Sigmoid colon (tissue), 3 donors: ENCODE measurements around the gene TDRD3.
A peak's percentile ranks its signal among the peaks of the same experiment; 100 is the strongest.

ENCODE experiments used
- CTCF ChIP-seq, 4 experiments: fragments of 450-650 bp in 3 of 4; fragments of 200-600 bp in 1 of 4; IDR thresholded peaks; one replicate each; pipeline ENCODE4 v1.5.1; 2016 to 2019; ENCODE audit warnings: antibody characterized with exemption in 4 of 4, mild to moderate bottlenecking in 3 of 4, moderate library complexity in 2 of 4
- POLR2A ChIP-seq, 2 donors: fragments of 450-650 bp; IDR thresholded peaks; one replicate each; pipeline ENCODE4 v1.6.1; 2016; ENCODE audit warnings: antibody characterized with exemption in 2 of 2, mild to moderate bottlenecking in 2 of 2, moderate library complexity in 2 of 2

GRCh38 chr13:60448907-60449510 lies 52.0 kb downstream of the TDRD3 start:
- TF ChIP-seq POLR2A (IDR thresholded peaks at IDR 0.05) (no peak), CTCF (IDR thresholded peaks at IDR 0.05) (peak in 3 of 4 experiments; percentile 61 to 69 (median 65))
